HCT116 (cell line): Measurements from ENCODE around the gene DNAJC25. TPM values are rescaled to one million over a fixed set of nuclear protein-coding genes. Genes with fewer than 3 reads are reported as not detected.

Source experiments
- ATAC-seq: fragments of 200-7000 bp; cut with Tn5 transposase; 2 replicates; pipeline ENCODE4 v1.9.1; 2020; ENCODE audit warnings: mild to moderate bottlenecking, moderate library complexity
- BruUV-seq: library from RNA; stranded (reverse); fragments of 400-500 nt; replicated peaks from 2 replicates; lab custom pipeline; 2021; lab: Mats Ljungman, UMichigan
- CTCF ChIA-PET: fragments of 300-600 bp; sonication (Branson Sonifier 250); formaldehyde crosslinking; loops from one replicate; lab custom pipeline; 2021; ENCODE audit warnings: antibody characterized with exemption; lab: Charles Lee
- POLR2A ChIA-PET: fragments of 300-600, 350-600 bp; sonication (Branson Sonifier 250); formaldehyde crosslinking; loops from one replicate; lab custom pipeline; 2021; ENCODE audit warnings: antibody characterized with exemption; lab: Charles Lee
- RAD21 ChIA-PET, 2 experiments: fragments of 300-600 bp; sonication (Branson Sonifier 250); formaldehyde crosslinking; loops; one replicate each; lab custom pipeline; 2023; ENCODE audit warnings: low total read pairs in 2 of 2; ENCODE audit not compliant: uncharacterized antibody in 2 of 2, unreplicated experiment in 2 of 2, low non-redundant PET in 1 of 2; lab: Charles Lee
- DNase-seq: peaks from one replicate; pipeline ENCODE4 v3.0.0-alpha.2; 2010; ENCODE audit warnings: low read depth, low spot score
- H2AFZ ChIP-seq: fragments of 200-600 bp; shearing (Covaris generic), sonication (generic); 2 replicates; pipeline ENCODE4 v1.6.1; 2017; ENCODE audit warnings: low read depth, mixed run types, mixed read lengths, antibody characterized with exemption, low read length; ENCODE audit not compliant: poor library complexity, severe bottlenecking
- H3K27ac ChIP-seq: 2 replicates; pipeline ENCODE4 v1.5.1; 2012; ENCODE audit warnings: low read depth, low read length
- H3K27me3 ChIP-seq: fragments of 200-600 bp; sonication (generic); 2 replicates; pipeline ENCODE4 v1.6.1; 2016; ENCODE audit warnings: mixed run types, low read length, mixed read lengths; ENCODE audit not compliant: insufficient read depth
- H3K36me3 ChIP-seq, 2 experiments: fragments of 200-500 bp in 1 of 2; fragments of 200-600 bp in 1 of 2; sonication (Bioruptor generic) in 1 of 2; sonication (generic) in 1 of 2; 2 replicates each; pipeline versions ENCODE4 v1.5.1 to v1.6.1; 2014 to 2016; ENCODE audit warnings: low read length in 2 of 2, inconsistent platforms in 1 of 2, mixed read lengths in 1 of 2, mixed run types in 1 of 2; ENCODE audit not compliant: insufficient read depth in 2 of 2, control insufficient read depth in 1 of 2
- H3K4me1 ChIP-seq, 2 experiments: fragments of 200-600 bp in 1 of 2; sonication (generic) in 1 of 2; 2 replicates each; pipeline versions ENCODE4 v1.5.1 to v1.6.1; 2012 to 2017; ENCODE audit warnings: low read length in 2 of 2, inconsistent platforms in 1 of 2, mild to moderate bottlenecking in 1 of 2, mixed read lengths in 1 of 2, mixed run types in 1 of 2, moderate library complexity in 1 of 2; ENCODE audit not compliant: insufficient read depth in 2 of 2, control insufficient read depth in 1 of 2
- H3K4me2 ChIP-seq: fragments of 200-600 bp; sonication (generic); 2 replicates; pipeline ENCODE4 v1.6.1; 2017; ENCODE audit warnings: mixed run types, low read length, mixed read lengths
- H3K4me3 ChIP-seq, 2 experiments: fragments of 200-600 bp in 1 of 2; sonication (generic) in 1 of 2; replicated peaks in 1 of 2; 2 replicates each; pipeline ENCODE4 v1.5.1; 2011 to 2016; ENCODE audit warnings: low read length in 2 of 2, control low read depth in 1 of 2, low read depth in 1 of 2, mild to moderate bottlenecking in 1 of 2, mixed read lengths in 1 of 2, mixed run types in 1 of 2
- H3K79me2 ChIP-seq: fragments of 200-600 bp; sonication (generic); 2 replicates; pipeline ENCODE4 v1.6.1; 2017; ENCODE audit warnings: mild to moderate bottlenecking, mixed run types, low read length, moderate library complexity, mixed read lengths; ENCODE audit not compliant: insufficient read depth
- H3K9ac ChIP-seq: fragments of 200-600 bp; sonication (generic); 2 replicates; pipeline ENCODE4 v1.6.1; 2016; ENCODE audit warnings: low read length, mixed read lengths
- H3K9me2 ChIP-seq: fragments of 200-600 bp; sonication (generic), shearing (Covaris generic); 2 replicates; pipeline ENCODE4 v1.6.1; 2017; ENCODE audit warnings: mixed run types, mild to moderate bottlenecking, moderate library complexity; ENCODE audit not compliant: insufficient read depth
- H3K9me3 ChIP-seq, 2 experiments: fragments of 200-500 bp in 1 of 2; fragments of 200-600 bp in 1 of 2; sonication (Bioruptor generic) in 1 of 2; sonication (generic) in 1 of 2; 2 replicates each; pipeline ENCODE4 v1.6.1; 2014 to 2017; ENCODE audit warnings: low read length in 2 of 2, mixed read lengths in 2 of 2, inconsistent platforms in 1 of 2, low read depth in 1 of 2, mild to moderate bottlenecking in 1 of 2, mixed run types in 1 of 2, moderate library complexity in 1 of 2; ENCODE audit not compliant: control insufficient read depth in 1 of 2, insufficient read depth in 1 of 2
- H4K20me1 ChIP-seq: fragments of 200-600 bp; sonication (generic), shearing (Covaris generic); 2 replicates; pipeline ENCODE4 v1.6.1; 2017; ENCODE audit warnings: mixed run types, mild to moderate bottlenecking, moderate library complexity; ENCODE audit not compliant: insufficient read depth
- ATF3 ChIP-seq: IDR thresholded peaks from 2 replicates; pipeline ENCODE4 v1.6.1; 2012
- CEBPB ChIP-seq: IDR thresholded peaks from 2 replicates; pipeline ENCODE4 v1.6.1; 2012; ENCODE audit warnings: low read depth
- CTCF ChIP-seq, 3 experiments: fragments of 200-600 bp in 1 of 3; sonication (generic) in 1 of 3; IDR thresholded peaks in 2 of 3; conservative IDR thresholded peaks in 1 of 3; 2 replicates each; pipeline ENCODE4 v1.5.1; 2012 to 2017; ENCODE audit warnings: low read depth in 2 of 3, low read length in 2 of 3, antibody characterized with exemption in 1 of 3, borderline replicate concordance in 1 of 3, control low read depth in 1 of 3, mild to moderate bottlenecking in 1 of 3, mixed read lengths in 1 of 3, mixed run types in 1 of 3, moderate library complexity in 1 of 3; ENCODE audit not compliant: insufficient read depth in 1 of 3
- EGR1 ChIP-seq: IDR thresholded peaks from 2 replicates; pipeline ENCODE4 v1.6.1; 2012; ENCODE audit warnings: low read depth
- ELF1 ChIP-seq: IDR thresholded peaks from 2 replicates; pipeline ENCODE4 v1.6.1; 2012; ENCODE audit warnings: low read depth, borderline replicate concordance
- EZH2 ChIP-seq: fragments of 200-600 bp; sonication (generic); IDR thresholded peaks from 2 replicates; pipeline ENCODE4 v1.6.1; 2017; ENCODE audit warnings: antibody characterized with exemption, mixed run types
- FOSL1 ChIP-seq: IDR thresholded peaks from 2 replicates; pipeline ENCODE4 v1.6.1; 2012; ENCODE audit warnings: low read depth
- JUND ChIP-seq: IDR thresholded peaks from 2 replicates; pipeline ENCODE4 v1.6.1; 2012
- POLR2AphosphoS5 ChIP-seq: IDR thresholded peaks from 2 replicates; pipeline ENCODE4 v1.6.1; 2011; ENCODE audit warnings: mild to moderate bottlenecking, low read depth, low read length, moderate library complexity
- REST ChIP-seq: IDR thresholded peaks from 2 replicates; pipeline ENCODE4 v1.6.1; 2012; ENCODE audit warnings: low read depth
- SIN3A ChIP-seq: IDR thresholded peaks from 2 replicates; pipeline ENCODE4 v1.6.1; 2012; ENCODE audit warnings: low read depth
- SP1 ChIP-seq: IDR thresholded peaks from 2 replicates; pipeline ENCODE4 v1.6.1; 2012; ENCODE audit warnings: low read depth
- SRF ChIP-seq: IDR thresholded peaks from 2 replicates; pipeline ENCODE4 v1.6.1; 2012; ENCODE audit warnings: low read depth
- TCF7L2 ChIP-seq: IDR thresholded peaks from 2 replicates; pipeline ENCODE4 v1.7.0; 2011; ENCODE audit warnings: borderline replicate concordance, inconsistent platforms; ENCODE audit not compliant: insufficient read depth, insufficient read length; ENCODE audit errors: extremely low read depth
- YY1 ChIP-seq: IDR thresholded peaks from 2 replicates; pipeline ENCODE4 v1.6.1; 2011; ENCODE audit warnings: low read length, low read depth, moderate library complexity, mild to moderate bottlenecking; ENCODE audit not compliant: insufficient replicate concordance; ENCODE audit errors: extremely low read depth
- ZBTB33 ChIP-seq: IDR thresholded peaks from 2 replicates; pipeline ENCODE4 v1.6.1; 2011; ENCODE audit warnings: mild to moderate bottlenecking, low read length, moderate library complexity; ENCODE audit not compliant: insufficient replicate concordance; ENCODE audit errors: extremely low read depth
- ZNF274 ChIP-seq: fragments of 200-500 bp; sonication (Bioruptor generic); IDR thresholded peaks from 2 replicates; pipeline ENCODE4 v1.6.1; 2014; ENCODE audit warnings: mild to moderate bottlenecking, low read depth, low read length, inconsistent platforms
- intact Hi-C: fragments of 100-400 bp; cut with micrococcal nuclease; formaldehyde crosslinking; loops from 2 replicates; pipeline ENCODE4 v1.10.0; 2022
- total RNA-seq: library from RNA; stranded (reverse); gene quantifications from one replicate; pipeline ENCODE4 v1.2.1, GENCODE V29; 2021; ENCODE audit not compliant: unreplicated experiment

Gene DNAJC25
- total RNA-seq, 1 experiment from 2014 or later: 7.1 TPM

GRCh38 chr9:111610845-111611244 is 20.3 kb upstream of the DNAJC25 start:
- CTCF ChIA-PET: interaction anchor here (1.4 kb wide), 1 partner anchor 11 kb away, joined by 7 read pairs; no protein-coding TSS in a partner anchor
- Histone ChIP-seq H2AFZ (no peak overlapping the region), H3K36me3 (no peaks in the 10 kb centered on the region), H3K4me1 (no peaks in the 10 kb centered on the region; a peak in 1 of 4 replicates), H3K9ac (no peak overlapping the region), H3K27ac (no peak overlapping the region), H3K27me3 (no peaks in the 10 kb centered on the region), H3K4me2 (no peak overlapping the region), H3K9me2 (no peaks in the 10 kb centered on the region), H4K20me1 (no peaks in the 10 kb centered on the region), H3K9me3 (no peaks in the 10 kb centered on the region), H3K4me3 (no peak overlapping the region), H3K79me2 (no peaks in the 10 kb centered on the region)
- ATAC-seq: no peak
- TF ChIP-seq ELF1: no peak
- TF ChIP-seq FOSL1: no peak
- TF ChIP-seq POLR2AphosphoS5: no peak
- TF ChIP-seq REST: no peak
- no peak for TF ChIP-seq TCF7L2
- TF ChIP-seq JUND: no peak
- TF ChIP-seq ATF3: no peak
- TF ChIP-seq ZNF274: no peak
- TF ChIP-seq ZBTB33: no peak
- TF ChIP-seq YY1: no peak
- no peak for TF ChIP-seq SP1
- no peak for TF ChIP-seq CEBPB
- TF ChIP-seq SIN3A: no peak
- no peak for TF ChIP-seq SRF
- no peak for TF ChIP-seq CTCF (IDR thresholded peaks at IDR 0.05 in 2 of 3, conservative IDR thresholded peaks at IDR 0.05 in 1 of 3; ENCODE audit: borderline replicate concordance in 1 of 3, insufficient read depth in 1 of 3, low read depth in 2 of 3, low read length in 2 of 3)
- TF ChIP-seq EZH2: no peak
- no peak for TF ChIP-seq EGR1
- BruUV-seq: no TSS peak
- no peak for DNase-seq
- RAD21 ChIA-PET: no interaction called here
- POLR2A ChIA-PET: no interaction called here
- intact Hi-C loops: no loop called here
